Type B pancreatic cell (in vitro differentiated cells): Measurements from ENCODE around the gene FNIP1. TPM values are rescaled to one million over a fixed set of nuclear protein-coding genes. Genes with fewer than 3 reads are reported as not detected.

Experiments used
- DNase-seq: peaks from one replicate; pipeline ENCODE4 v3.0.0; 2021; ENCODE audit warnings: mixed read lengths; ENCODE audit not compliant: unreplicated experiment; ENCODE audit errors: extremely low spot score
- H3K27ac Mint-ChIP-seq: 2 replicates; pipeline ENCODE4 v1.8.0; 2021; ENCODE audit warnings: mild to moderate bottlenecking, mixed read lengths
- H3K27me3 Mint-ChIP-seq: 2 replicates; pipeline ENCODE4 v1.8.0; 2021; ENCODE audit warnings: mixed read lengths
- H3K36me3 Mint-ChIP-seq: 2 replicates; pipeline ENCODE4 v1.8.0; 2021; ENCODE audit warnings: mixed read lengths
- H3K4me1 Mint-ChIP-seq: one replicate; pipeline ENCODE4 v1.8.0; 2021; ENCODE audit warnings: mixed read lengths; ENCODE audit not compliant: unreplicated experiment
- H3K4me3 Mint-ChIP-seq: 2 replicates; pipeline ENCODE4 v1.8.0; 2021; ENCODE audit warnings: mild to moderate bottlenecking, mixed read lengths
- H3K9me3 Mint-ChIP-seq: 2 replicates; pipeline ENCODE4 v1.8.0; 2021; ENCODE audit warnings: mixed read lengths
- CTCF ChIP-seq: fragments of 200-600 bp; sonication (generic); conservative IDR thresholded peaks from 2 replicates; pipeline ENCODE4 v1.5.0; 2021; ENCODE audit warnings: antibody characterized with exemption, mild to moderate bottlenecking
- total RNA-seq: library from RNA; stranded (reverse); gene quantifications from 2 replicates; pipeline ENCODE4 v1.2.1, GENCODE V29; 2021; ENCODE audit warnings: low replicate concordance

The FNIP1 gene
- total RNA-seq, 1 donor from 2014 or later = 32.4 TPM

GRCh38 chr5:131767891-131768290 is 28.9 kb downstream of the FNIP1 start:
- no peaks in the 10 kb centered on the region for H3K9me3 Mint-ChIP-seq
- DNase-seq = no peak
- no peak overlapping the region for H3K27ac Mint-ChIP-seq
- H3K4me1 Mint-ChIP-seq = peaks cover 4% of the 10 kb centered on the region
- H3K36me3 Mint-ChIP-seq = peaks cover 19% of the 10 kb centered on the region
- H3K27me3 Mint-ChIP-seq = no peaks in the 10 kb centered on the region
- H3K4me3 Mint-ChIP-seq = no peak overlapping the region
- TF ChIP-seq CTCF = no peak

- TF ChIP-seq CTCF = no peak
- no peaks in the 10 kb centered on the region for H3K27me3 Mint-ChIP-seq
- DNase-seq = no peak
- H3K36me3 Mint-ChIP-seq = peaks cover 23% of the 10 kb centered on the region
- H3K4me1 Mint-ChIP-seq = peaks cover 4% of the 10 kb centered on the region
- H3K9me3 Mint-ChIP-seq = no peaks in the 10 kb centered on the region
- no peak overlapping the region for H3K27ac Mint-ChIP-seq
- no peak overlapping the region for H3K4me3 Mint-ChIP-seq
These were observed 30.1 kb downstream of the FNIP1 start for GRCh38 chr5:131766689-131767088.

- no peaks in the 10 kb centered on the region for H3K4me1 Mint-ChIP-seq
- TF ChIP-seq CTCF = no peak
- no peak overlapping the region for H3K4me3 Mint-ChIP-seq
- no peaks in the 10 kb centered on the region for H3K27me3 Mint-ChIP-seq
- no peak overlapping the region for H3K27ac Mint-ChIP-seq
- H3K9me3 Mint-ChIP-seq = peaks cover 3% of the 10 kb centered on the region
- DNase-seq = no peak
- peaks cover 27% of the 10 kb centered on the region for H3K36me3 Mint-ChIP-seq
These were observed 31.6 kb downstream of the FNIP1 start for GRCh38 chr5:131765261-131765660.

GRCh38 chr5:131763968-131764367 is 32.8 kb downstream of the FNIP1 start:
- H3K4me1 Mint-ChIP-seq = no peaks in the 10 kb centered on the region
- H3K27me3 Mint-ChIP-seq = no peaks in the 10 kb centered on the region
- H3K27ac Mint-ChIP-seq = no peak overlapping the region
- H3K4me3 Mint-ChIP-seq = no peak overlapping the region
- no peak for DNase-seq
- TF ChIP-seq CTCF = no peak
- peaks cover 27% of the 10 kb centered on the region for H3K36me3 Mint-ChIP-seq
- H3K9me3 Mint-ChIP-seq = peaks cover 4% of the 10 kb centered on the region

- peaks cover 21% of the 10 kb centered on the region for H3K36me3 Mint-ChIP-seq
These were observed 36.0 kb downstream of the FNIP1 start for GRCh38 chr5:131760793-131761192.

More at GRCh38 chr5:131760793-131761192, 36.0 kb downstream of the FNIP1 start:
- peaks cover 5% of the 10 kb centered on the region for H3K4me1 Mint-ChIP-seq
- H3K27me3 Mint-ChIP-seq = no peaks in the 10 kb centered on the region
- H3K9me3 Mint-ChIP-seq = peaks cover 4% of the 10 kb centered on the region
- TF ChIP-seq CTCF = no peak
- no peak for DNase-seq
- H3K4me3 Mint-ChIP-seq = no peak overlapping the region
- no peak overlapping the region for H3K27ac Mint-ChIP-seq
